WTC11 (cell line): ENCODE results near the gene RSPO3. TPM values are rescaled to one million over a fixed set of nuclear protein-coding genes. Genes with fewer than 3 reads are reported as not detected.

ENCODE experiments used
- ATAC-seq: fragments of 200-7000 bp; cut with Tn5 transposase; 2 replicates; pipeline ENCODE4 v1.10.0; 2021; ENCODE audit warnings: mild to moderate bottlenecking, moderate library complexity
- CTCF ChIA-PET: fragments of 300-600 bp; sonication (Branson Sonifier 250); formaldehyde crosslinking; loops from one replicate; lab custom pipeline; 2021; ENCODE audit warnings: antibody characterized with exemption; lab: Charles Lee
- POLR2A ChIA-PET: fragments of 350-600 bp; sonication (Branson Sonifier 250); formaldehyde crosslinking; loops from one replicate; lab custom pipeline; 2021; ENCODE audit warnings: antibody characterized with exemption; lab: Charles Lee
- DNase-seq: peaks from one replicate; pipeline ENCODE4 v3.0.0; 2021; ENCODE audit warnings: low spot score
- H3K27ac Mint-ChIP-seq: 2 replicates; pipeline ENCODE4 v1.8.0; 2021; ENCODE audit warnings: mixed read lengths
- H3K27me3 Mint-ChIP-seq: 2 replicates; pipeline ENCODE4 v1.8.0; 2021; ENCODE audit warnings: low read depth, mild to moderate bottlenecking, moderate library complexity, mixed read lengths
- H3K36me3 Mint-ChIP-seq: 2 replicates; pipeline ENCODE4 v1.8.0; 2021; ENCODE audit warnings: mixed read lengths
- H3K4me1 Mint-ChIP-seq: 2 replicates; pipeline ENCODE4 v1.8.0; 2022; ENCODE audit warnings: mixed read lengths
- H3K4me3 Mint-ChIP-seq: 2 replicates; pipeline ENCODE4 v1.8.0; 2021; ENCODE audit warnings: mild to moderate bottlenecking, moderate library complexity, mixed read lengths
- H3K9me3 Mint-ChIP-seq: 2 replicates; pipeline ENCODE4 v1.8.0; 2021; ENCODE audit warnings: mixed read lengths
- ATF1 ChIP-seq: sonication (generic); formaldehyde crosslinking; IDR thresholded peaks from 2 replicates; pipeline ENCODE4 v1.8.1; 2023; ENCODE audit warnings: mild to moderate bottlenecking, moderate library complexity, missing genetic modification reagents
- ATF3 ChIP-seq: sonication (generic); formaldehyde crosslinking; conservative IDR thresholded peaks from 2 replicates; pipeline ENCODE4 v1.8.1; 2022; ENCODE audit warnings: mild to moderate bottlenecking, missing genetic modification reagents
- ESRRA ChIP-seq: sonication (generic); formaldehyde crosslinking; IDR thresholded peaks from 2 replicates; pipeline ENCODE4 v1.8.1; 2022; ENCODE audit warnings: mild to moderate bottlenecking, missing genetic modification reagents, borderline replicate concordance
- ETV6 ChIP-seq: sonication (generic); formaldehyde crosslinking; IDR thresholded peaks from 2 replicates; pipeline ENCODE4 v1.8.1; 2022; ENCODE audit warnings: mild to moderate bottlenecking, missing genetic modification reagents
- FOXP1 ChIP-seq: sonication (generic); formaldehyde crosslinking; IDR thresholded peaks from 2 replicates; pipeline ENCODE4 v1.8.0; 2022; ENCODE audit warnings: missing genetic modification reagents, mild to moderate bottlenecking, moderate library complexity, borderline replicate concordance
- FOXP4 ChIP-seq: sonication (generic); formaldehyde crosslinking; IDR thresholded peaks from 2 replicates; pipeline ENCODE4 v1.8.0; 2022; ENCODE audit warnings: mild to moderate bottlenecking, missing genetic modification reagents
- MXD4 ChIP-seq: fragments of 250-450 bp; sonication (Bioruptor Pico); IDR thresholded peaks from 2 replicates; pipeline ENCODE4 v1.8.0; 2021; ENCODE audit warnings: mild to moderate bottlenecking, moderate library complexity, borderline replicate concordance
- NR2C2 ChIP-seq: sonication (generic); formaldehyde crosslinking; IDR thresholded peaks from 2 replicates; pipeline ENCODE4 v1.8.0; 2022; ENCODE audit warnings: mild to moderate bottlenecking, missing genetic modification reagents
- PREB ChIP-seq: sonication (generic); formaldehyde crosslinking; IDR thresholded peaks from 2 replicates; pipeline ENCODE4 v1.8.1; 2022; ENCODE audit warnings: mild to moderate bottlenecking, missing genetic modification reagents, moderate library complexity, borderline replicate concordance
- RORB ChIP-seq: fragments of 250-450 bp; sonication (Bioruptor Pico); IDR thresholded peaks from 2 replicates; pipeline ENCODE4 v1.9.0; 2021; ENCODE audit warnings: mild to moderate bottlenecking
- SMAD3 ChIP-seq: sonication (generic); formaldehyde crosslinking; IDR thresholded peaks from 2 replicates; pipeline ENCODE4 v1.8.0; 2022; ENCODE audit warnings: missing genetic modification reagents, mild to moderate bottlenecking, borderline replicate concordance
- TCF7 ChIP-seq: sonication (generic); formaldehyde crosslinking; IDR thresholded peaks from 2 replicates; pipeline ENCODE4 v1.8.0; 2022; ENCODE audit warnings: mild to moderate bottlenecking, low read depth, missing genetic modification reagents, moderate library complexity
- ZBTB43 ChIP-seq: sonication (generic); formaldehyde crosslinking; IDR thresholded peaks from 2 replicates; pipeline ENCODE4 v1.8.1; 2023; ENCODE audit warnings: mild to moderate bottlenecking, missing genetic modification reagents
- total RNA-seq: library from RNA; stranded (reverse); gene quantifications from 3 replicates; pipeline ENCODE4 v1.2.3, GENCODE V29; 2021
- TF ChIP-seq, protein P1 (sequence below): sonication (generic); formaldehyde crosslinking; IDR thresholded peaks from 2 replicates; pipeline ENCODE4 v1.8.0; 2023; ENCODE audit warnings: missing genetic modification reagents
- TF ChIP-seq, protein P2 (sequence below): sonication (generic); formaldehyde crosslinking; IDR thresholded peaks from 2 replicates; pipeline ENCODE4 v1.8.1; 2023; ENCODE audit warnings: mild to moderate bottlenecking, moderate library complexity, missing genetic modification reagents
- TF ChIP-seq, protein P3 (sequence below): fragments of 250-450 bp; sonication (Bioruptor Pico); IDR thresholded peaks from 2 replicates; pipeline ENCODE4 v1.9.0; 2021; ENCODE audit warnings: mild to moderate bottlenecking

The RSPO3 gene
- total RNA-seq, 1 experiment from 2014 or later = not detected

GRCh38 chr6:127129251-127129650 lies 10.8 kb downstream of the RSPO3 start:
- DNase-seq = no peak
- ChIA-PET CTCF (no interaction called here), POLR2A (no interaction called here)
- Mint-ChIP-seq H3K4me3 (no peak overlapping the region), H3K9me3 (no peaks in the 10 kb centered on the region), H3K4me1 (no peaks in the 10 kb centered on the region), H3K36me3 (no peaks in the 10 kb centered on the region), H3K27me3 (no peaks in the 10 kb centered on the region), H3K27ac (no peak overlapping the region)
- ATAC-seq = no peak
- TF ChIP-seq ESRRA (CRISPR knock-in tag) (no peak), FOXP4 (no peak), SMAD3 (CRISPR knock-in tag) (no peak), NR2C2 (CRISPR knock-in tag) (no peak)
- TF ChIP-seq, protein P1, sequence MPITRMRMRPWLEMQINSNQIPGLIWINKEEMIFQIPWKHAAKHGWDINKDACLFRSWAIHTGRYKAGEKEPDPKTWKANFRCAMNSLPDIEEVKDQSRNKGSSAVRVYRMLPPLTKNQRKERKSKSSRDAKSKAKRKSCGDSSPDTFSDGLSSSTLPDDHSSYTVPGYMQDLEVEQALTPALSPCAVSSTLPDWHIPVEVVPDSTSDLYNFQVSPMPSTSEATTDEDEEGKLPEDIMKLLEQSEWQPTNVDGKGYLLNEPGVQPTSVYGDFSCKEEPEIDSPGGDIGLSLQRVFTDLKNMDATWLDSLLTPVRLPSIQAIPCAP (CRISPR knock-in tag) = no peak

DNA sequence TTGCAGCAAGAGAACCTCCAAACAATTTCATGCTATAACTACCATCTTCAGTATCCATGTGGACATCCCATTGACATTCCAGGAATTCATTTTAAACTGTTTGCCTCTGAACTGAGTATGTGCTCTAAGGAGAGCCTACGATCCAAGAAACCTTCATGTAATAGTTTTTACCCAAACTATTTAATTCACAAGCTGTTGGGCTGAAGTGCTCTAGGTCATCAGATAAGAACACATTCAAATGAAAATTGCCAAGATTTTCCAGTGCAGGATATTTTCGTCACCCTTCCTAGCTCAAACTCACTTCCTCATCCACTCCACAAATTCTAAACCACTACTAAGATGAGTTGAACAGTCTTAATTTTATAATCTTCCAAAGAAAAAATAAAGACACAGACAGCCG lies 12.8 kb downstream of the RSPO3 start:
- ChIA-PET CTCF (interaction anchor here (2.5 kb wide), 1 partner anchor 55 kb away, joined by 5 read pairs; no protein-coding TSS in a partner anchor), POLR2A (no interaction called here)
- H3K4me1 Mint-ChIP-seq = no peaks in the 10 kb centered on the region
- H3K4me3 Mint-ChIP-seq = no peak overlapping the region
- no peak for TF ChIP-seq TCF7 (CRISPR knock-in tag)
- no peak for TF ChIP-seq RORB
- TF ChIP-seq ETV6 (CRISPR knock-in tag) = no peak
- TF ChIP-seq ATF1 (CRISPR knock-in tag) = no peak
- no peak for TF ChIP-seq FOXP4
- H3K27me3 Mint-ChIP-seq = no peaks in the 10 kb centered on the region
- H3K27ac Mint-ChIP-seq = no peak overlapping the region
- H3K36me3 Mint-ChIP-seq = no peaks in the 10 kb centered on the region
- DNase-seq = no peak
- ATAC-seq = no peak
- no peaks in the 10 kb centered on the region for H3K9me3 Mint-ChIP-seq

DNA sequence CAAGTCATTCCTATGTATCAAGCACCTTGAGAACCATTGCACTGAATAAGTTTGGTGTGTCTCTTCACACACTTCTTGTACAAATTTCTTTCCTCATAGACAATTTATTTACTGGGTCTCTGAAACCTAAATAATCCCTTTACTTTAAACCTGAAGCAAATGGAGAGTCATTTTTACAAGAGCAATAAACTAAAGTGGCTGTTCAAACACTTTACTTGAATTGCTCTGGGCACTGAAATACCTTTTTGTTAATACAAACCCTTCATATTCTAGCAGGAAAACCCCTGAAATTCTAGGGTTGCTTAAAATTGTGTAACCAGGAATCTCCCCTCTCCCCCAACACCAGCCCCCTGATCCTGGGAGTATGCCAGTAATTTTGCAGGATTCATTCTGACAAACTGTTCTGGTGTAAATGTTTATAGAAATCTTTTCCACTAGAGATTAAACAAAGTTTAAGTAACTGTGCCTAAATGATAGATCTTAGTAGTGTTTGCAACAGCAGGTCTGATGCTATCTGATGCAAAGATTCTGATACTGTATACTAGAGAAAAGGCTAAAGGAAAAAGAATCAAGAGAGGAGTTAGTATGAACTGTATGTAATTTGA lies 13.4 kb downstream of the RSPO3 start:
- Mint-ChIP-seq H3K4me1 (no peaks in the 10 kb centered on the region), H3K9me3 (no peaks in the 10 kb centered on the region), H3K4me3 (no peak overlapping the region), H3K36me3 (no peaks in the 10 kb centered on the region), H3K27me3 (no peaks in the 10 kb centered on the region), H3K27ac (no peak overlapping the region)
- CTCF ChIA-PET = interaction anchor here (2.5 kb wide), 1 partner anchor 55 kb away, joined by 5 read pairs; no protein-coding TSS in a partner anchor
- POLR2A ChIA-PET = no interaction called here
- ATAC-seq = no peak
- no peak for DNase-seq
- TF ChIP-seq PREB (CRISPR knock-in tag) (no peak), MXD4 (CRISPR knock-in tag) (no peak), FOXP1 (no peak), ZBTB43 (no peak), ATF3 (CRISPR knock-in tag) (no peak)
- TF ChIP-seq, protein P2, sequence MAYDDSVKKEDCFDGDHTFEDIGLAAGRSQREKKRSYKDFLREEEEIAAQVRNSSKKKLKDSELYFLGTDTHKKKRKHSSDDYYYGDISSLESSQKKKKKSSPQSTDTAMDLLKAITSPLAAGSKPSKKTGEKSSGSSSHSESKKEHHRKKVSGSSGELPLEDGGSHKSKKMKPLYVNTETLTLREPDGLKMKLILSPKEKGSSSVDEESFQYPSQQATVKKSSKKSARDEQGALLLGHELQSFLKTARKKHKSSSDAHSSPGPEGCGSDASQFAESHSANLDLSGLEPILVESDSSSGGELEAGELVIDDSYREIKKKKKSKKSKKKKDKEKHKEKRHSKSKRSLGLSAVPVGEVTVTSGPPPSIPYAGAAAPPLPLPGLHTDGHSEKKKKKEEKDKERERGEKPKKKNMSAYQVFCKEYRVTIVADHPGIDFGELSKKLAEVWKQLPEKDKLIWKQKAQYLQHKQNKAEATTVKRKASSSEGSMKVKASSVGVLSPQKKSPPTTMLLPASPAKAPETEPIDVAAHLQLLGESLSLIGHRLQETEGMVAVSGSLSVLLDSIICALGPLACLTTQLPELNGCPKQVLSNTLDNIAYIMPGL = no peak
- TF ChIP-seq, protein P3, sequence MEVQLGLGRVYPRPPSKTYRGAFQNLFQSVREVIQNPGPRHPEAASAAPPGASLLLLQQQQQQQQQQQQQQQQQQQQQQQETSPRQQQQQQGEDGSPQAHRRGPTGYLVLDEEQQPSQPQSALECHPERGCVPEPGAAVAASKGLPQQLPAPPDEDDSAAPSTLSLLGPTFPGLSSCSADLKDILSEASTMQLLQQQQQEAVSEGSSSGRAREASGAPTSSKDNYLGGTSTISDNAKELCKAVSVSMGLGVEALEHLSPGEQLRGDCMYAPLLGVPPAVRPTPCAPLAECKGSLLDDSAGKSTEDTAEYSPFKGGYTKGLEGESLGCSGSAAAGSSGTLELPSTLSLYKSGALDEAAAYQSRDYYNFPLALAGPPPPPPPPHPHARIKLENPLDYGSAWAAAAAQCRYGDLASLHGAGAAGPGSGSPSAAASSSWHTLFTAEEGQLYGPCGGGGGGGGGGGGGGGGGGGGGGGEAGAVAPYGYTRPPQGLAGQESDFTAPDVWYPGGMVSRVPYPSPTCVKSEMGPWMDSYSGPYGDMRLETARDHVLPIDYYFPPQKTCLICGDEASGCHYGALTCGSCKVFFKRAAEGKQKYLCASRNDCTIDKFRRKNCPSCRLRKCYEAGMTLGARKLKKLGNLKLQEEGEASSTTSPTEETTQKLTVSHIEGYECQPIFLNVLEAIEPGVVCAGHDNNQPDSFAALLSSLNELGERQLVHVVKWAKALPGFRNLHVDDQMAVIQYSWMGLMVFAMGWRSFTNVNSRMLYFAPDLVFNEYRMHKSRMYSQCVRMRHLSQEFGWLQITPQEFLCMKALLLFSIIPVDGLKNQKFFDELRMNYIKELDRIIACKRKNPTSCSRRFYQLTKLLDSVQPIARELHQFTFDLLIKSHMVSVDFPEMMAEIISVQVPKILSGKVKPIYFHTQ (CRISPR knock-in tag) = no peak
